CD4-positive, alpha-beta T cell treated with Interleukin-21 for 1 hour (primary cell): ENCODE measurements around the gene DCBLD2.

ENCODE experiments used
- DNase-seq: peaks from one replicate; pipeline ENCODE4 v3.0.0-alpha.2; 2020

The DCBLD2 gene

GRCh38 chr3:98827221-98827920, 74.1 kb downstream of the DCBLD2 start:
- no peak for DNase-seq

GRCh38 chr3:98826126-98826525, 75.4 kb downstream of the DCBLD2 start:
- DNase-seq, result no peak

- DNase-seq, result no peak
Observed at GRCh38 chr3:98824256-98824655, 77.2 kb downstream of the DCBLD2 start.

GRCh38 chr3:98823791-98824190, 77.7 kb downstream of the DCBLD2 start:
- no peak for DNase-seq

GRCh38 chr3:98821063-98821462, 80.4 kb downstream of the DCBLD2 start:
- DNase-seq, result no peak

- peak; percentile 25 for DNase-seq
Observed at GRCh38 chr3:98817547-98818041, 83.9 kb downstream of the DCBLD2 start.

GRCh38 chr3:98814817-98815420, 86.6 kb downstream of the DCBLD2 start:
- no peak for DNase-seq

GRCh38 chr3:98812851-98813374, 88.6 kb downstream of the DCBLD2 start:
- no peak for DNase-seq

GRCh38 chr3:98811048-98811447, 90.4 kb downstream of the DCBLD2 start:
- DNase-seq, result no peak

GRCh38 chr3:98809557-98809956, 91.9 kb downstream of the DCBLD2 start:
- DNase-seq, result no peak

- DNase-seq, result no peak
Observed at GRCh38 chr3:98808071-98808470, 93.4 kb downstream of the DCBLD2 start.

GRCh38 chr3:98807561-98807960, 93.9 kb downstream of the DCBLD2 start:
- no peak for DNase-seq

- DNase-seq, result no peak
Observed at GRCh38 chr3:98807011-98807410, 94.5 kb downstream of the DCBLD2 start.

- no peak for DNase-seq
Observed at GRCh38 chr3:98806521-98806920, 95.0 kb downstream of the DCBLD2 start.

GRCh38 chr3:98805571-98805970, 95.9 kb downstream of the DCBLD2 start:
- DNase-seq, result no peak

- DNase-seq, result no peak
Observed at GRCh38 chr3:98801043-98801747, 100.3 kb downstream of the DCBLD2 start.

- no peak for DNase-seq
Observed at GRCh38 chr3:98800401-98800800, 101.1 kb downstream of the DCBLD2 start.

- DNase-seq, result no peak
Observed at GRCh38 chr3:98799479-98799878, 102.0 kb downstream of the DCBLD2 start.

- no peak for DNase-seq
Observed at GRCh38 chr3:98798820-98799219, 102.7 kb downstream of the DCBLD2 start.

GRCh38 chr3:98797905-98798304, 103.6 kb downstream of the DCBLD2 start:
- DNase-seq, result no peak

- DNase-seq, result no peak
Observed at GRCh38 chr3:98796334-98796733, 105.2 kb downstream of the DCBLD2 start.

GRCh38 chr3:98793971-98794370, 107.5 kb downstream of the DCBLD2 start:
- no peak for DNase-seq
